IPS-18c (cell line): ENCODE results near the gene DSE.

Experiments
- H3K4me3 ChIP-seq: 2 replicates; pipeline ENCODE4 v1.7.0; 2013; ENCODE audit warnings: low read depth, mild to moderate bottlenecking, low read length, moderate library complexity; ENCODE audit not compliant: insufficient read depth
- H3K9me3 ChIP-seq: one replicate; pipeline ENCODE4 v1.6.1; 2013; ENCODE audit warnings: mild to moderate bottlenecking, low read length, moderate library complexity; ENCODE audit not compliant: control insufficient read depth, insufficient read depth

Gene DSE

DNA sequence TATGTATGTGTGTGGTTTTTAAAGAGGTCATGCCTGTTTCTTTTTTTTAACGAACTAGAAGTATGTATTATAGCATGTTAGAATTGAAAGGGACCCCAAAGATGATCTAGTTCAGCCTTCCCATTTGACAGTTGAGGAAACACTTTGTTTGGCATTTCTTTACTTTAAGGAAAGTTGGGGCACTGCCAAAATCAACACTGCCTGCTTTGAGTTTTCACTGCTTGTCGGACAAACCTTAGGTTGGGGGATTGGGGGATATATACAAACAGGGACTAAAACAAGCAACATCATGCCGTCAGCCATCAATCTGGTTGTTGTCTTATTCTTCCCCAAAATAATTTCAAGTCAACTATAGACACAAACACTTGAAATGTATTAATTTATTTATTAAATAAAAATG, 76.3 kb downstream of the DSE start:
- H3K9me3 ChIP-seq = no peaks in the 10 kb centered on the region
- H3K4me3 ChIP-seq = no peak overlapping the region

GRCh38 chr6:116447496-116448011, 76.8 kb downstream of the DSE start:
- no peaks in the 10 kb centered on the region for H3K9me3 ChIP-seq
- H3K4me3 ChIP-seq = no peak overlapping the region

DNA sequence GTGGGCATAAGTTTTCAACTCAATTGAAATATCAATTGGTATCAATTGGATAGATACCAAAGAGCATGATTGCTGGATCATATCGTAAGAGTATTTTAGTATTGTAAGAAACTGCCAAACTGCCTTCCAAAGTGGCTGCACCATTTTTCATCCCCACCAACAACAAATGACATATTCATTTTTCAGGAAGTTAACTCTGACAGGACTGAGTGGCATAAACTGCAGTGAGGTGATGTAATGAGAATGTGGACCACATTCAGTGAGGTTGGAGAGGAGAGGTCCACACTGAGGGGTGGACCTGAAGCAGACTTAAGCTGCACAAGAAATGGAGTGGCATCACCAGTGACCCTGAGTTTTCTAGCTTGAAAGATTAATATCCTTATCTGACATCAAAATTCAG, 78.8 kb downstream of the DSE start:
- H3K4me3 ChIP-seq = no peak overlapping the region
- no peaks in the 10 kb centered on the region for H3K9me3 ChIP-seq

DNA sequence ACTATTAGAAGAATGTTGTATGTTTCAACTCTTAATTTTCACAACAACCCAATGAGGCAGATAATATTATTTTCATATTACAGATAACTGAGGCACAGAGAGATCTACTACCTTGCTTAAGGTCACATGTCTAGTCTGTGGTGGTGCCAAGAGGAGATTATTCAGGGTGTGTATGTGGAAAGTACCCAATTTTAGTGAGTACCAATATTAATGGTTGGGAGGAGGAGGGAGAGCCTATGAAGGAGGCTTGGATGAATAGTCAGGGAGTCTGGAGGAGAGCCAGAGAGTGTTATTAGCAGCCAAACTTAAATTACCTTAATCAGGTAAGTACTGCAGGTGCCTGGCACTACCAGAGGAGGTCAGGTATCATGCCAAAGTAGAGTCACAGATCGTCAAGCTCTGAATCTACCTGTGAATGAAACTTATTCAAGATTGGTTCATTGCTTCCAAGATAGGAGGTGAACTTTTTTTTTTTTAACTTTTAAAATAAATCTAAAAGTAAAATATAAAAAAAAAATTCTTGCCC, 79.5 kb downstream of the DSE start:
- H3K9me3 ChIP-seq = no peaks in the 10 kb centered on the region
- H3K4me3 ChIP-seq = no peak overlapping the region

DNA sequence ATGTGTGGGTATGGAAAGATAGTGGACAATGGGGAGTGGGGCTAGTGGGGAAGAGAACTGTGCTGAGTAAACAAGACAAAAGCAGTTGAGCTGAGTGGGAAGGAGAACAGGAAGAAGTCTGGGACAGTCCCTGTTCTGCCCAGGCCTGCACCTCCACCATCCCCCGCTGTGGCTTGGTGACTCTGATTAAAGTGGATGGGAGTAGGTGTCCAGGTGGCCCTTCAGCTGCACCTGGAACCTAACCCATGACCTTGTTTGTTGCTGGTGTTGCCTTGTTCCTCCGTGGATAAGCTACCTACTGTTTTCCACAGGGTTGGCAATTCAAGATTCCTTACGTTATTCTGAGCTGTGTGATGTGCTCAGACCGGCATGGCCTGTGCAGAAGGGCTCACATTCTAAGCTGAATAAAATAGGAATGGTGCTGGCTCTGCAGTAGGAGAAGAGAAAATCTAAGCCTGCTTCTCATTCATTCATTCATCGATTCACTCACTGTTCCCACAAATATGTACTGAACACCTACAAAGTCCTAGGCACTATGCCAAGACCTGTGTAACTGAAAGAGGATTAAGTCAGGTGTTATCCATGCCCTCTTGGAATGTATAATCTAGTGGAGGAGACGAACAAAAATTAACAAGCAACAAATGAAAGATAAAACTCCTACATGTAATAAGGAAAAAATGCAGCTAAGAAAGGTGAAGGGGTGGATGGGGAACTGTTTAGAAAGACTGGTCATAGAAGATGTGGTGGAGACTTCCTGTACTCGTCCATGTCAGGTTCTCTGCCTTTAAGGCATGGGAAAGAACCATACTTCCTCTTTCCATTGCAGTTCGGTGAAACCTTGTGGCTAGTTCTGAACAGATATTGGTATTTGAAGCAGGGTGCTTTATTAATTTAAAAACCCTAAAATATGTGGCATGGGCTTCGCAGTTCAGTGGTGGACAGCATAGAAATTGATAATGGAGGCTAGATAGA, 80.3 kb downstream of the DSE start:
- no peak overlapping the region for H3K4me3 ChIP-seq
- no peaks in the 10 kb centered on the region for H3K9me3 ChIP-seq

GRCh38 chr6:116451916-116452315, 81.2 kb downstream of the DSE start:
- H3K4me3 ChIP-seq = no peak overlapping the region
- H3K9me3 ChIP-seq = no peaks in the 10 kb centered on the region

GRCh38 chr6:116452531-116452930, 81.8 kb downstream of the DSE start:
- Histone ChIP-seq H3K4me3 (no peak overlapping the region), H3K9me3 (no peaks in the 10 kb centered on the region)

GRCh38 chr6:116456106-116456505, 85.4 kb downstream of the DSE start:
- H3K9me3 ChIP-seq = no peaks in the 10 kb centered on the region

DNA sequence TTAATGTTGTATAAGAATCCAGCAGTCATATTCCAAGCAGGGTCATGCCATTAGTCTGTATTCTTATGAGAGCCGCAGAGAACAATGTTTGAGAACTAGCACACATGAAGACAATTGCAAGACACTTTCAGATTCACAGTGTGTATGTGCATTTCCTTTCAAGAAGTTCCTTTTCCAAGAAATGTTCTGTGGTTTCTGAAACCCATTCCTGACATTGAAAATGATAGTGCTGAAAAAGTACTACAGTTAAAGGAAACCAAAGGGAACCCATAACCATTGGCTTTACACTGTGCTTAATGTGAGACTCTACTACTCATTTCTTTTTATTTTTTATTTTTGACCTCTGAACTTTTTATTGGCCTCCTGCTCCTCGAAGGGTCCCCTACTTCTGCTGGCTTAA, 86.2 kb downstream of the DSE start:
- no peak overlapping the region for H3K4me3 ChIP-seq
- no peaks in the 10 kb centered on the region for H3K9me3 ChIP-seq

More at GRCh38 chr6:116456106-116456505, 85.4 kb downstream of the DSE start:
- H3K4me3 ChIP-seq = no peak overlapping the region

GRCh38 chr6:116458264-116458663, 87.5 kb downstream of the DSE start:
- no peak overlapping the region for H3K4me3 ChIP-seq
- H3K9me3 ChIP-seq = no peaks in the 10 kb centered on the region

- no peak overlapping the region for H3K4me3 ChIP-seq
These were observed 89.2 kb downstream of the DSE start for GRCh38 chr6:116459927-116460326.

DNA sequence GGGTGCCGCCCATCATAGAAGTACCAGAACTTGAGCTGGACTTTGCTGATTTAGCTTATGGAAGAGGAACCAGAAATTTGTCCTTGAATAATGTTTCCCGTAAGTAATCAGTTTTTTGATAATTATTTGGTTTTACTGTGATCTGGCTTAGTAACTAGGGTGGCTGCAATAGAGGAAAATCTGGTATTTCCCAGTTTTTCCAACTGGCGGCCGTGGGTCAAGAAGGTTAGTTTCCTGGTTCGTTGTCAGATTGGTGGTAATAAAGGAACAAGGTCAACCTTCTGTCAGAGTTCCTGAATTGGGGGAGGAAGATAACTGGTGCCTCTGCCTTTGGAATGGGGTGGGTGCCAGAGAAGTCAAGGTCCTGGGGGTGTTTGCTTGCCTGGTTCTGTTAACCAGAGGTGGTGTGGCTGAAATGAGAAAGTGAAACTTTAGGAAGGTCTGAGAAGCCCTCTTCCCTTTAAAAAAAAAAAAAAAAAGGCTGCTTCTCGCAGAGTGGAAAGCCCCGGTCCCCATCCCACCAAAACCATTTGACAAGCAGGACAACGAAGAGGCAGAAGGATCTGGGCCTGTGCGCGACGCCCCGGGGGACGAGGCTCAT, 90.7 kb downstream of the DSE start, which contains the start of gene CALHM6:
CALHM6 (plus strand) TSS at position 45 of the 601 bp plus-strand sequence; CDS start at position 600, 555 bp downstream.
- H3K4me3 ChIP-seq = peak within 1 kb of the TSS; percentile 52
- H3K9me3 ChIP-seq = no peaks in the 10 kb centered on the region

More at GRCh38 chr6:116459927-116460326, 89.2 kb downstream of the DSE start:
- no peaks in the 10 kb centered on the region for H3K9me3 ChIP-seq

DNA sequence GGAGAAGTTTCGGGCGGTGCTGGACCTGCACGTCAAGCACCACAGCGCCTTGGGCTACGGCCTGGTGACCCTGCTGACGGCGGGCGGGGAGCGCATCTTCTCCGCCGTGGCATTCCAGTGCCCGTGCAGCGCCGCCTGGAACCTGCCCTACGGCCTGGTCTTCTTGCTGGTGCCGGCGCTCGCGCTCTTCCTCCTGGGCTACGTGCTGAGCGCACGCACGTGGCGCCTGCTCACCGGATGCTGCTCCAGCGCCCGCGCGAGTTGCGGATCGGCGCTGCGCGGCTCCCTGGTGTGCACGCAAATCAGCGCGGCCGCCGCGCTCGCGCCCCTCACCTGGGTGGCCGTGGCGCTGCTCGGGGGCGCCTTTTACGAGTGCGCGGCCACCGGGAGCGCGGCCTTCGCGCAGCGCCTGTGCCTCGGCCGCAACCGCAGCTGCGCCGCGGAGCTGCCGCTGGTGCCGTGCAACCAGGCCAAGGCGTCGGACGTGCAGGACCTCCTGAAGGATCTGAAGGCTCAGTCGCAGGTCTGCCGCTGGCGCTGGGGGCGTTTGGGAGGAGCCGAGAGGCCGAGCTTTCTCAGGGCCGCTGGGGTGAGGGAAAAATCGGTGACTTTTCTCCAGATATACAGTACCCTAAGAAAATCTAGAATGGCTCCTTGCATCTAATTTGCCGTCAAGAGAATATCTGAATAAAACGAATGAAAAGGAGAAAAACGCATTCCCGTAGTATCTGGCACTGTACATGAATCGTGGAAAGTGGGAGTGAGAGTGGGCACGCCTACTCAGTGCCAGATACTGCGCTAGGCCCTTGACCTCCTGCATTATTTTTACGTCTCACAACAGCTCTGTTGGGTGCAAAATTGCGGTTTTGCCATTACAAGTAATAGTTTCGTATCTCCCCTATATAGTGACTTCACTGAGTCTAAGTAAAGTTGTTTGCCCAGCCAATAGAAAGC, 91.5 kb downstream of the DSE start:
- peak overlapping the region; percentile 52 for H3K4me3 ChIP-seq
- H3K9me3 ChIP-seq = no peaks in the 10 kb centered on the region

- Histone ChIP-seq H3K9me3 (no peaks in the 10 kb centered on the region), H3K4me3 (no peak overlapping the region)
These were observed 92.6 kb downstream of the DSE start for GRCh38 chr6:116463301-116463700.

- Histone ChIP-seq H3K9me3 (no peaks in the 10 kb centered on the region), H3K4me3 (no peak overlapping the region)
These were observed 94.5 kb downstream of the DSE start for GRCh38 chr6:116465246-116465645.

- no peak overlapping the region for H3K4me3 ChIP-seq
- H3K9me3 ChIP-seq = no peaks in the 10 kb centered on the region
These were observed 96.3 kb downstream of the DSE start for GRCh38 chr6:116467096-116467495.

DNA sequence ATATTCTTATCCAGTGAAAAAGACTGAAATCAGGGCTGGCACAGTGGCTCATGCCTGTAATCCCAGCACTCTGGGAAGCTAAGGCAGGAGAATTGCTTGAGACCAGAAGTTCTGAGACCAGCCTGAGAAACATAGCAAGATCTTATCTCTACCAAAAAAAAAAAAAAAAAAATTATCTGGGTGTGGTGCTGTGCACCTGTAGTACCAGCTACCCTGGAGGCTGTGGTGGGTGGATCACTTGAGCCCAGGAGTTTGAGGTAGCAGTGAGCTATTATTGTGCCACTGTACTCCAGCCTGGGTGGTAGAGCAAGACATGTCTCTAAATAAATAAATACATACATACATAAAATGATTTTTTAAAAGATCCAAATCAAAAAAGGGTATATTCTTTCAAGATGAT, 96.8 kb downstream of the DSE start:
- Histone ChIP-seq H3K4me3 (no peak overlapping the region), H3K9me3 (no peaks in the 10 kb centered on the region)
